HepG2 (cell line): ENCODE measurements around the gene GALC. TPM values are rescaled to one million over a fixed set of nuclear protein-coding genes. Genes with fewer than 3 reads are reported as not detected.

Experiments
- ATAC-seq: fragments of 200-7000 bp; cut with Tn5 transposase; 3 replicates; pipeline ENCODE4 v1.9.1; 2020; ENCODE audit warnings: mild to moderate bottlenecking, moderate library complexity
- BruUV-seq: library from RNA; stranded (reverse); fragments of 400-500 nt; replicated peaks from 2 replicates; lab custom pipeline; 2021; lab: Mats Ljungman, UMichigan
- CTCF ChIA-PET: fragments of 300-600 bp; formaldehyde crosslinking; extraction: SDS; loops from one replicate; lab custom pipeline; 2021; ENCODE audit warnings: low total read pairs, inconsistent platforms, low intra/inter-chr PET ratio; lab: Yijun Ruan, JAX
- POLR2A ChIA-PET: fragments of 350-600 bp; sonication (Branson Sonifier 250); formaldehyde crosslinking; loops from one replicate; lab custom pipeline; 2020; ENCODE audit warnings: antibody characterized with exemption, inconsistent platforms; lab: Yijun Ruan, JAX
- DNase-seq: peaks from one replicate; pipeline ENCODE4 v3.0.0-alpha.2; 2015; ENCODE audit warnings: low spot score
- FAIRE-seq: peaks from 3 replicates; lab custom pipeline; 2011; peaks lifted over from hg19 to GRCh38; lab: Jason Lieb, UNC
- H2AFZ ChIP-seq: one replicate; pipeline ENCODE4 v1.6.1; 2011; ENCODE audit warnings: low read length, inconsistent platforms
- H3K27ac ChIP-seq: fragments of 300-600 bp; 3 replicates; pipeline ENCODE4 v1.8.0; 2011; ENCODE audit warnings: mixed run types, mild to moderate bottlenecking, mixed read lengths, low read length, inconsistent platforms; ENCODE audit not compliant: insufficient read depth; ENCODE audit errors: extremely low read length
- H3K27me3 ChIP-seq, 2 experiments: fragments of 200-600 bp in 1 of 2; 2 replicates in 1 of 2; 3 replicates in 1 of 2; pipeline versions ENCODE4 v1.6.0 to v1.8.0; 2011; ENCODE audit warnings: low read length in 2 of 2, mild to moderate bottlenecking in 2 of 2, moderate library complexity in 2 of 2, inconsistent platforms in 1 of 2; ENCODE audit not compliant: insufficient read depth in 2 of 2, control insufficient read depth in 1 of 2
- H3K36me3 ChIP-seq, 2 experiments: fragments of 200-600 bp in 1 of 2; replicated peaks in 1 of 2; 2 replicates in 1 of 2; 3 replicates in 1 of 2; pipeline versions ENCODE4 v1.5.1 to v1.8.0; 2011; ENCODE audit warnings: low read length in 2 of 2, inconsistent platforms in 1 of 2; ENCODE audit not compliant: insufficient read depth in 2 of 2, control insufficient read depth in 1 of 2
- H3K4me1 ChIP-seq: 2 replicates; pipeline ENCODE4 v1.5.1; 2012; ENCODE audit warnings: low read length, inconsistent platforms; ENCODE audit not compliant: insufficient read depth
- H3K4me2 ChIP-seq: 2 replicates; pipeline ENCODE4 v1.6.0; 2011; ENCODE audit warnings: low read depth, low read length, inconsistent platforms
- H3K4me3 ChIP-seq, 3 experiments: fragments of 200-600 bp in 1 of 3; sonication (generic), shearing (Covaris generic) in 1 of 3; replicated peaks in 1 of 3; 2 replicates each; pipeline ENCODE4 v1.5.1; 2011 to 2016; ENCODE audit warnings: low read length in 3 of 3, inconsistent platforms in 2 of 3, low read depth in 2 of 3, mild to moderate bottlenecking in 2 of 3, control low read depth in 1 of 3, mixed read lengths in 1 of 3; ENCODE audit not compliant: insufficient read depth in 1 of 3
- H3K79me2 ChIP-seq: one replicate; pipeline ENCODE4 v1.6.1; 2011; ENCODE audit warnings: low read length, inconsistent platforms; ENCODE audit not compliant: insufficient read depth
- H3K9ac ChIP-seq: 2 replicates; pipeline ENCODE4 v1.6.0; 2011; ENCODE audit warnings: mild to moderate bottlenecking, low read depth, low read length, inconsistent platforms; ENCODE audit not compliant: insufficient read depth
- H3K9me3 ChIP-seq: 2 replicates; pipeline ENCODE4 v1.5.1; 2012; ENCODE audit warnings: mild to moderate bottlenecking, low read length
- H4K20me1 ChIP-seq: 2 replicates; pipeline ENCODE4 v1.6.0; 2011; ENCODE audit warnings: inconsistent platforms, mild to moderate bottlenecking, low read length, moderate library complexity; ENCODE audit not compliant: insufficient read depth
- BCL6 ChIP-seq: IDR thresholded peaks from 2 replicates; pipeline ENCODE4 v1.6.1; 2016; ENCODE audit warnings: missing genetic modification reagents, missing compliant biosample characterization
- DZIP1 ChIP-seq: sonication (generic); formaldehyde crosslinking; IDR thresholded peaks from 2 replicates; pipeline ENCODE4 v1.5.0; 2020; ENCODE audit warnings: mild to moderate bottlenecking, missing genetic modification reagents
- FOXJ3 ChIP-seq: sonication (generic); formaldehyde crosslinking; IDR thresholded peaks from 2 replicates; pipeline ENCODE4 v1.4.0; 2020; ENCODE audit warnings: missing genetic modification reagents, mild to moderate bottlenecking, borderline replicate concordance
- GABPA ChIP-seq, 2 experiments: IDR thresholded peaks; 2 replicates each; pipeline ENCODE4 v1.6.1; 2011 to 2016; ENCODE audit warnings: low read depth in 2 of 2, low read length in 1 of 2, missing biosample characterization in 1 of 2, missing genetic modification characterization in 1 of 2
- HNRNPL ChIP-seq: fragments of 200-400 bp; formaldehyde crosslinking; IDR thresholded peaks from 2 replicates; pipeline ENCODE4 v1.6.1; 2017; ENCODE audit warnings: mild to moderate bottlenecking, low read depth, low read length
- NCOA2 ChIP-seq: sonication (generic); formaldehyde crosslinking; IDR thresholded peaks from 2 replicates; pipeline ENCODE4 v1.8.0; 2022; ENCODE audit warnings: inconsistent platforms
- NFIC ChIP-seq: IDR thresholded peaks from 2 replicates; pipeline ENCODE4 v1.6.1; 2012; ENCODE audit warnings: mild to moderate bottlenecking, low read length, inconsistent platforms
- TBX2 ChIP-seq: sonication (generic); formaldehyde crosslinking; IDR thresholded peaks from 2 replicates; pipeline ENCODE4 v1.5.0; 2020; ENCODE audit warnings: missing genetic modification reagents, mild to moderate bottlenecking, borderline replicate concordance
- ZC3H4 ChIP-seq: sonication (generic); formaldehyde crosslinking; IDR thresholded peaks from 2 replicates; pipeline ENCODE4 v1.4.0; 2020; ENCODE audit warnings: missing genetic modification reagents, borderline replicate concordance
- ZNF207 ChIP-seq: fragments of 450-650 bp; IDR thresholded peaks from 2 replicates; pipeline ENCODE4 v1.6.1; 2016; ENCODE audit warnings: antibody characterized with exemption, borderline replicate concordance
- ZNF7 ChIP-seq: IDR thresholded peaks from 2 replicates; pipeline ENCODE4 v1.6.1; 2016; ENCODE audit warnings: missing biosample characterization, missing genetic modification reagents
- WGBS: methylation state at CpG from one replicate; pipeline ENCODE4 v1.1.6; 2017; ENCODE audit warnings: low lambda C conversion rate; 5-methylcytosine and 5-hydroxymethylcytosine counted together
- in situ Hi-C: cut with HindIII; loops from 2 replicates; pipeline ENCODE4 v1.10.0; 2017; ENCODE audit warnings: low pct_unique_long_range_greater_than_20kb; ENCODE audit not compliant: extremely low pct_ligation_motif_present
- intact Hi-C: fragments of 100-400 bp; cut with micrococcal nuclease; formaldehyde crosslinking; loops from one replicate; pipeline ENCODE4 v1.10.0; 2022; ENCODE audit not compliant: unreplicated experiment
- polyA plus RNA-seq, 8 experiments: library from polyadenylated mRNA; depleted of rRNA in 3 of 8; stranded (reverse) in 7 of 8; unstranded in 1 of 8; fragments of >200 nt; fragmentation: Illumina TruSeq in 4 of 8; extraction: Trizol in 4 of 8; gene quantifications; 2 replicates each; pipeline versions ENCODE4 v1.2.1 to v1.2.3, GENCODE V29; 2011 to 2016; ENCODE audit warnings: low read depth in 4 of 8, missing spikeins in 1 of 8, mixed read lengths in 1 of 8; ENCODE audit not compliant: insufficient read depth in 1 of 8
- total RNA-seq, 5 experiments: library from RNA; depleted of rRNA; stranded (reverse); fragments of >200 nt; fragmentation: Illumina TruSeq; extraction: Trizol; gene quantifications; 2 replicates each; pipeline ENCODE4 v1.2.3, GENCODE V29; 2016; ENCODE audit warnings: low read depth in 1 of 5
- TF ChIP-seq, protein P1 (sequence below): sonication (generic); formaldehyde crosslinking; IDR thresholded peaks from 2 replicates; pipeline ENCODE4 v1.4.0; 2020; ENCODE audit warnings: missing genetic modification reagents, mild to moderate bottlenecking, borderline replicate concordance
- TF ChIP-seq, protein P2 (sequence below): sonication (generic); formaldehyde crosslinking; IDR thresholded peaks from 2 replicates; pipeline ENCODE4 v1.4.0; 2020; ENCODE audit warnings: missing genetic modification reagents

Gene GALC
- total and polyA plus RNA-seq, 2 of the 13 experiments (the other 11 are each of a cell fraction or from before 2014, with no cell fraction given) = not detected

DNA sequence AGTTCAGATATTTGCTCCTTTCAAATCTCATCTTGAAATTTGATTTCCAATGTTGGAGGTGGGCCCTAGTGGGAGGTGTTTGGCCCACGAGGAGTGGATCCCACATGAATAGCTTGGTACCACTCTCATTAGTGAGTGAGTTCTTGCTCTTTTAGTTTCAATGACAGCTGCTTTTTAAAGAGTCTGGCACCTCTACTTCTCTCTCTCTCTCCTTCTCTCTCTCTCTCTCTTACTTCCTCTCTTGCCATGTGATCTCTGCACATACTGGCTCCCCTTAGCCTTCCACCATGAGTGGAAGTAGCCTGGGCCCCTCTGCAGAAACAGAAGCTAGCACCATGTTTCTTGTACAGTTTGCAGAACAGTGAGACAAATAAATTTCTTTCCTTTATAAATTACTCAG lies 37.1 kb upstream of the GALC start:
- BruUV-seq = no TSS peak
- no peak for FAIRE-seq
- TF ChIP-seq NFIC = no peak
- no peak for TF ChIP-seq ZNF7 (CRISPR knock-in tag)
- no peak for TF ChIP-seq TBX2
- TF ChIP-seq NCOA2 (CRISPR knock-in tag) = no peak
- no peak for TF ChIP-seq ZC3H4 (CRISPR knock-in tag)
- TF ChIP-seq GABPA (IDR thresholded peaks at IDR 0.05; ENCODE audit: low read depth, low read length) = no peak
- no peak for TF ChIP-seq GABPA (CRISPR knock-in tag; IDR thresholded peaks at IDR 0.05; ENCODE audit: low read depth)
- no peak for TF ChIP-seq FOXJ3 (CRISPR knock-in tag)
- TF ChIP-seq, protein P1, sequence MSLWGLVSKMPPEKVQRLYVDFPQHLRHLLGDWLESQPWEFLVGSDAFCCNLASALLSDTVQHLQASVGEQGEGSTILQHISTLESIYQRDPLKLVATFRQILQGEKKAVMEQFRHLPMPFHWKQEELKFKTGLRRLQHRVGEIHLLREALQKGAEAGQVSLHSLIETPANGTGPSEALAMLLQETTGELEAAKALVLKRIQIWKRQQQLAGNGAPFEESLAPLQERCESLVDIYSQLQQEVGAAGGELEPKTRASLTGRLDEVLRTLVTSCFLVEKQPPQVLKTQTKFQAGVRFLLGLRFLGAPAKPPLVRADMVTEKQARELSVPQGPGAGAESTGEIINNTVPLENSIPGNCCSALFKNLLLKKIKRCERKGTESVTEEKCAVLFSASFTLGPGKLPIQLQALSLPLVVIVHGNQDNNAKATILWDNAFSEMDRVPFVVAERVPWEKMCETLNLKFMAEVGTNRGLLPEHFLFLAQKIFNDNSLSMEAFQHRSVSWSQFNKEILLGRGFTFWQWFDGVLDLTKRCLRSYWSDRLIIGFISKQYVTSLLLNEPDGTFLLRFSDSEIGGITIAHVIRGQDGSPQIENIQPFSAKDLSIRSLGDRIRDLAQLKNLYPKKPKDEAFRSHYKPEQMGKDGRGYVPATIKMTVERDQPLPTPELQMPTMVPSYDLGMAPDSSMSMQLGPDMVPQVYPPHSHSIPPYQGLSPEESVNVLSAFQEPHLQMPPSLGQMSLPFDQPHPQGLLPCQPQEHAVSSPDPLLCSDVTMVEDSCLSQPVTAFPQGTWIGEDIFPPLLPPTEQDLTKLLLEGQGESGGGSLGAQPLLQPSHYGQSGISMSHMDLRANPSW (CRISPR knock-in tag) = no peak
- TF ChIP-seq BCL6 = no peak
- TF ChIP-seq ZNF207 = no peak
- TF ChIP-seq HNRNPL = no peak
- TF ChIP-seq, protein P2, sequence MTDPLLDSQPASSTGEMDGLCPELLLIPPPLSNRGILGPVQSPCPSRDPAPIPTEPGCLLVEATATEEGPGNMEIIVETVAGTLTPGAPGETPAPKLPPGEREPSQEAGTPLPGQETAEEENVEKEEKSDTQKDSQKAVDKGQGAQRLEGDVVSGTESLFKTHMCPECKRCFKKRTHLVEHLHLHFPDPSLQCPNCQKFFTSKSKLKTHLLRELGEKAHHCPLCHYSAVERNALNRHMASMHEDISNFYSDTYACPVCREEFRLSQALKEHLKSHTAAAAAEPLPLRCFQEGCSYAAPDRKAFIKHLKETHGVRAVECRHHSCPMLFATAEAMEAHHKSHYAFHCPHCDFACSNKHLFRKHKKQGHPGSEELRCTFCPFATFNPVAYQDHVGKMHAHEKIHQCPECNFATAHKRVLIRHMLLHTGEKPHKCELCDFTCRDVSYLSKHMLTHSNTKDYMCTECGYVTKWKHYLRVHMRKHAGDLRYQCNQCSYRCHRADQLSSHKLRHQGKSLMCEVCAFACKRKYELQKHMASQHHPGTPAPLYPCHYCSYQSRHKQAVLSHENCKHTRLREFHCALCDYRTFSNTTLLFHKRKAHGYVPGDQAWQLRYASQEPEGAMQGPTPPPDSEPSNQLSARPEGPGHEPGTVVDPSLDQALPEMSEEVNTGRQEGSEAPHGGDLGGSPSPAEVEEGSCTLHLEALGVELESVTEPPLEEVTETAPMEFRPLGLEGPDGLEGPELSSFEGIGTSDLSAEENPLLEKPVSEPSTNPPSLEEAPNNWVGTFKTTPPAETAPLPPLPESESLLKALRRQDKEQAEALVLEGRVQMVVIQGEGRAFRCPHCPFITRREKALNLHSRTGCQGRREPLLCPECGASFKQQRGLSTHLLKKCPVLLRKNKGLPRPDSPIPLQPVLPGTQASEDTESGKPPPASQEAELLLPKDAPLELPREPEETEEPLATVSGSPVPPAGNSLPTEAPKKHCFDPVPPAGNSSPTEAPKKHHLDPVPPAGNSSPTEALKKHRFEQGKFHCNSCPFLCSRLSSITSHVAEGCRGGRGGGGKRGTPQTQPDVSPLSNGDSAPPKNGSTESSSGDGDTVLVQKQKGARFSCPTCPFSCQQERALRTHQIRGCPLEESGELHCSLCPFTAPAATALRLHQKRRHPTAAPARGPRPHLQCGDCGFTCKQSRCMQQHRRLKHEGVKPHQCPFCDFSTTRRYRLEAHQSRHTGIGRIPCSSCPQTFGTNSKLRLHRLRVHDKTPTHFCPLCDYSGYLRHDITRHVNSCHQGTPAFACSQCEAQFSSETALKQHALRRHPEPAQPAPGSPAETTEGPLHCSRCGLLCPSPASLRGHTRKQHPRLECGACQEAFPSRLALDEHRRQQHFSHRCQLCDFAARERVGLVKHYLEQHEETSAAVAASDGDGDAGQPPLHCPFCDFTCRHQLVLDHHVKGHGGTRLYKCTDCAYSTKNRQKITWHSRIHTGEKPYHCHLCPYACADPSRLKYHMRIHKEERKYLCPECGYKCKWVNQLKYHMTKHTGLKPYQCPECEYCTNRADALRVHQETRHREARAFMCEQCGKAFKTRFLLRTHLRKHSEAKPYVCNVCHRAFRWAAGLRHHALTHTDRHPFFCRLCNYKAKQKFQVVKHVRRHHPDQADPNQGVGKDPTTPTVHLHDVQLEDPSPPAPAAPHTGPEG (CRISPR knock-in tag) = no peak
- no peak for TF ChIP-seq DZIP1

More for the DNA sequence above, 37.1 kb upstream of the GALC start:
- intact Hi-C loops = no loop called here
- Histone ChIP-seq H3K4me1 (peaks cover 48% of the 10 kb centered on the region), H3K9me3 (no peaks in the 10 kb centered on the region), H3K36me3 (peaks cover 6 to 19% of the 10 kb centered on the region in 2 experiments; a peak in 3 of 5 replicates), H3K27ac (no peak overlapping the region), H3K4me2 (no peak overlapping the region), H3K9ac (no peak overlapping the region), H4K20me1 (no peaks in the 10 kb centered on the region), H3K79me2 (peaks cover 57% of the 10 kb centered on the region), H3K4me3 (no peak overlapping the region), H2AFZ (no peak overlapping the region), H3K27me3 (no peaks in the 10 kb centered on the region)
- CTCF ChIA-PET = no interaction called here
- no peak for ATAC-seq
- POLR2A ChIA-PET = no interaction called here
- in situ Hi-C loops = no loop called here
- WGBS = 100% methylated on average over 1 of the region's 1 CpG
- DNase-seq = no peak
